DOHH2 (cell line): Measurements from ENCODE around the gene TPGS2.

Experiments
- H3F3A ChIP-seq: fragments of 200-600 bp; sonication (generic), shearing (Covaris generic); 2 replicates; pipeline ENCODE4 v1.6.0; 2016; ENCODE audit warnings: antibody characterized with exemption, mild to moderate bottlenecking; ENCODE audit not compliant: control insufficient read depth, insufficient read depth
- H3K27ac ChIP-seq: fragments of 200-600 bp; sonication (generic); 2 replicates; pipeline ENCODE4 v1.5.1; 2014; ENCODE audit warnings: low read depth, mild to moderate bottlenecking, low read length, moderate library complexity
- H3K27me3 ChIP-seq: fragments of 200-600 bp; sonication (generic); 2 replicates; pipeline ENCODE4 v1.6.1; 2014; ENCODE audit warnings: mild to moderate bottlenecking, low read length, mixed read lengths; ENCODE audit not compliant: control insufficient read depth
- H3K36me3 ChIP-seq: fragments of 200-600 bp; sonication (generic); 2 replicates; pipeline ENCODE4 v1.6.1; 2014; ENCODE audit warnings: mild to moderate bottlenecking, low read length, moderate library complexity, mixed read lengths; ENCODE audit not compliant: control insufficient read depth
- H3K4me1 ChIP-seq: fragments of 200-600 bp; sonication (generic); 2 replicates; pipeline ENCODE4 v1.6.1; 2014; ENCODE audit warnings: mild to moderate bottlenecking, low read length, mixed read lengths; ENCODE audit not compliant: control insufficient read depth
- H3K4me2 ChIP-seq: fragments of 200-600 bp; sonication (generic); 2 replicates; pipeline ENCODE4 v1.6.0; 2014; ENCODE audit warnings: mild to moderate bottlenecking, low read length, moderate library complexity
- H3K4me3 ChIP-seq: fragments of 200-600 bp; sonication (generic); 2 replicates; pipeline ENCODE4 v1.5.1; 2014; ENCODE audit warnings: mild to moderate bottlenecking, low read length, mixed read lengths
- H3K79me2 ChIP-seq: fragments of 200-600 bp; sonication (generic); 2 replicates; pipeline ENCODE4 v1.6.1; 2014; ENCODE audit warnings: mild to moderate bottlenecking, low read length, mixed read lengths; ENCODE audit not compliant: control insufficient read depth
- H3K9me2 ChIP-seq: fragments of 200-600 bp; sonication (generic); replicated peaks from 2 replicates; pipeline ENCODE4 v1.6.1; 2014; ENCODE audit warnings: mild to moderate bottlenecking, low read length, mixed read lengths; ENCODE audit not compliant: control insufficient read depth
- H3K9me3 ChIP-seq: fragments of 200-600 bp; sonication (generic); 2 replicates; pipeline ENCODE4 v1.6.1; 2014; ENCODE audit warnings: antibody characterized with exemption, low read length, mixed read lengths; ENCODE audit not compliant: control insufficient read depth, insufficient read depth
- H4K20me1 ChIP-seq: fragments of 200-600 bp; sonication (generic); 2 replicates; pipeline ENCODE4 v1.6.0; 2014; ENCODE audit warnings: low read depth, mild to moderate bottlenecking, antibody characterized with exemption, low read length, moderate library complexity; ENCODE audit not compliant: control insufficient read depth, insufficient read depth
- EZH2phosphoT487 ChIP-seq: fragments of 200-600 bp; sonication (generic); IDR thresholded peaks from 2 replicates; pipeline ENCODE4 v1.6.1; 2017; ENCODE audit warnings: borderline replicate concordance, mild to moderate bottlenecking, antibody characterized with exemption, low read length, moderate library complexity, mixed read lengths
- TF ChIP-seq, protein P1 (sequence below): fragments of 200-600 bp; sonication (generic); IDR thresholded peaks from one replicate; pipeline ENCODE4 v1.5.1; 2014; ENCODE audit warnings: antibody characterized with exemption, mild to moderate bottlenecking, low read depth, low read length; ENCODE audit not compliant: poor library complexity, severe bottlenecking

TPGS2 gene

GRCh38 chr18:36850527-36851201, 21.9 kb upstream of the TPGS2 start:
- Histone ChIP-seq H3K4me1 (no peaks in the 10 kb centered on the region), H3K9me3 (peaks cover 6% of the 10 kb centered on the region; the same call in 1 of the 2 replicates), H4K20me1 (no peaks in the 10 kb centered on the region), H3K27me3 (no peaks in the 10 kb centered on the region), H3K36me3 (peaks cover 3% of the 10 kb centered on the region), H3K4me2 (no peak overlapping the region), H3K79me2 (no peaks in the 10 kb centered on the region), H3K9me2 (no peaks in the 10 kb centered on the region), H3F3A (no peaks in the 10 kb centered on the region), H3K27ac (no peak overlapping the region), H3K4me3 (no peak overlapping the region)
- TF ChIP-seq, protein P1, sequence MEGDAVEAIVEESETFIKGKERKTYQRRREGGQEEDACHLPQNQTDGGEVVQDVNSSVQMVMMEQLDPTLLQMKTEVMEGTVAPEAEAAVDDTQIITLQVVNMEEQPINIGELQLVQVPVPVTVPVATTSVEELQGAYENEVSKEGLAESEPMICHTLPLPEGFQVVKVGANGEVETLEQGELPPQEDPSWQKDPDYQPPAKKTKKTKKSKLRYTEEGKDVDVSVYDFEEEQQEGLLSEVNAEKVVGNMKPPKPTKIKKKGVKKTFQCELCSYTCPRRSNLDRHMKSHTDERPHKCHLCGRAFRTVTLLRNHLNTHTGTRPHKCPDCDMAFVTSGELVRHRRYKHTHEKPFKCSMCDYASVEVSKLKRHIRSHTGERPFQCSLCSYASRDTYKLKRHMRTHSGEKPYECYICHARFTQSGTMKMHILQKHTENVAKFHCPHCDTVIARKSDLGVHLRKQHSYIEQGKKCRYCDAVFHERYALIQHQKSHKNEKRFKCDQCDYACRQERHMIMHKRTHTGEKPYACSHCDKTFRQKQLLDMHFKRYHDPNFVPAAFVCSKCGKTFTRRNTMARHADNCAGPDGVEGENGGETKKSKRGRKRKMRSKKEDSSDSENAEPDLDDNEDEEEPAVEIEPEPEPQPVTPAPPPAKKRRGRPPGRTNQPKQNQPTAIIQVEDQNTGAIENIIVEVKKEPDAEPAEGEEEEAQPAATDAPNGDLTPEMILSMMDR, result no peak

GRCh38 chr18:36849288-36850006, 20.6 kb upstream of the TPGS2 start:
- Histone ChIP-seq H3K27me3 (no peaks in the 10 kb centered on the region), H3K36me3 (peaks cover 3% of the 10 kb centered on the region), H3K4me3 (no peak overlapping the region), H3K79me2 (no peaks in the 10 kb centered on the region), H3K4me2 (no peak overlapping the region), H3K27ac (no peak overlapping the region), H3F3A (no peaks in the 10 kb centered on the region), H3K9me2 (no peaks in the 10 kb centered on the region), H4K20me1 (no peaks in the 10 kb centered on the region), H3K4me1 (no peaks in the 10 kb centered on the region), H3K9me3 (peaks cover 6% of the 10 kb centered on the region; the same call in 1 of the 2 replicates)
- no peak for TF ChIP-seq EZH2phosphoT487
- TF ChIP-seq, protein P1, result no peak

DNA sequence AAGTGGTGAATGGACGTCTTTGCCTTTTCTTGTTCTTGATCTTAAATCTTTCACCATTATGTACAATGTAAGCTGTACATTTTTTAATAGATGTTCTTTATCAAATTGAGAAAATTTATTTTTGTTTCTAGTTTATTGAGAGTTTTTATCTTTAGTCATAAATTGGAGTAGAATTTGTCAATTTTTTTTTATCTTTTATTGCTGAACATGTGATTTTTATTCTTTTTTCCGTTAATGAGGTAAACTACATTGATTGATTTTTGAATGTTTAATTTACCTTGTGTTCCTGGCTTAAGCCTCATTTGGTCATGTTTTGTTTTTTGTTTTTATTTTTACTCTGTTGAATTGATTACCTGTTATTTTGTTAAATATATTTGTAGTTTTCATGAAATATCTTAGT, 19.8 kb upstream of the TPGS2 start:
- Histone ChIP-seq H3K4me2 (no peak overlapping the region), H3K79me2 (no peaks in the 10 kb centered on the region), H3K9me3 (peaks cover 6% of the 10 kb centered on the region; the same call in 1 of the 2 replicates), H3K27ac (no peak overlapping the region), H3K27me3 (no peaks in the 10 kb centered on the region), H3F3A (no peaks in the 10 kb centered on the region), H3K4me1 (no peaks in the 10 kb centered on the region), H3K9me2 (no peaks in the 10 kb centered on the region), H3K4me3 (no peak overlapping the region), H3K36me3 (peaks cover 3% of the 10 kb centered on the region), H4K20me1 (no peaks in the 10 kb centered on the region)
- TF ChIP-seq, protein P1, result no peak
- no peak for TF ChIP-seq EZH2phosphoT487
